Urinary bladder (tissue), 4 donors: ENCODE measurements around the gene RELB. TPM values are rescaled to one million over a fixed set of nuclear protein-coding genes. Genes with fewer than 3 reads are reported as not detected.

ENCODE experiments used
- DNase-seq: peaks from one replicate; pipeline ENCODE4 v3.0.0-alpha.2; 2015; ENCODE audit errors: extremely low spot score
- H3K27ac ChIP-seq: one replicate; pipeline ENCODE4 v1.5.1; 2013; ENCODE audit warnings: low read depth, mild to moderate bottlenecking, moderate library complexity
- H3K36me3 ChIP-seq: one replicate; pipeline ENCODE4 v1.6.1; 2013; ENCODE audit warnings: mild to moderate bottlenecking, moderate library complexity; ENCODE audit not compliant: insufficient read depth
- H3K4me1 ChIP-seq: one replicate; pipeline ENCODE4 v1.6.1; 2013; ENCODE audit warnings: mild to moderate bottlenecking, moderate library complexity; ENCODE audit not compliant: insufficient read depth
- H3K4me3 ChIP-seq: one replicate; pipeline ENCODE4 v1.5.1; 2013; ENCODE audit warnings: low read depth, low read length
- WGBS: extraction: QIAGEN DNeasy Blood & Tissue Kit; methylation state at CpG from one replicate; pipeline ENCODE4 v1.1.7; 2013; 5-methylcytosine and 5-hydroxymethylcytosine counted together
- polyA plus RNA-seq: library from polyadenylated mRNA; stranded (reverse); fragments of 200-250 nt; gene quantifications from one replicate; pipeline ENCODE4 v1.2.3, GENCODE V29; 2013
- small RNA-seq: library from RNA; depleted of rRNA; stranded (forward); fragments of <200 nt; gene quantifications from one replicate; pipeline ENCODE3, GENCODE V24; 2014
- total RNA-seq: library from RNA; depleted of rRNA; stranded (reverse); fragments of >200 nt; gene quantifications from one replicate; pipeline ENCODE4 v1.2.3, GENCODE V29; 2014
- donor health status: healthy with polysubstance abuse.
- donor health status: healthy.

Gene RELB
- total and polyA plus RNA-seq, 2 donors: 2.6 to 8.9 TPM

DNA sequence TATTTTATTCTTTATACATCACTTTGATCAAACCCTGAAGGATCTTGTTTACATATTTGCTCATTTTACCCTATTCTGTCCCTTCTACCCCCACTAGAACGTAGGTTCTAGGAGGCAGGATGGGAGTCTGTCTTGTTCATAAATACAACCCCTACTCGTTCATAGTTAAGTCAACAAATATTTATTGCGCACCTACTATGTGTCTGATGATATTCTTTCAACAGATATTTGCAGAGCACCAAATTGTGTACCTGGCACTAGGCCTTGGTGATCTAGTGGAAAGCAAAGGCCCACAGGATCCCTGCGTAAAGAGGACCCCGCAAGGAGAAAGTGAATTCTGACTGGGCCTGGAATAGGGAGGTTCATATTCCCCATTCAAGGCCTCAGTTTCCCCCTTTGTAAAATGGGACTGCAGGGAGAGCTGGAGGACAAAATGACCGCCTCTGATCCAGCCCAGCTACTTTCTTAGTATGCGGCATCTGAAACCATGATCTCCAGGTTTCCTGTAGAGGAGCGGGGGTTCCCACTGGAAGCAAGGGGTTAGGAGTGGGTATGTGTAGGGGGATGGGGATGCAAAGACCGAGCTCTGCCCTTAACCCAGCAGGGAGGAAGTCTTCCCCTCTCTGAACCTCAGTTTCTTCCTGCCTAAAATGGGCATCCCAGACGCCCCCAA, 77.3 kb downstream of the RELB start:
- Histone ChIP-seq H3K4me3 (peak overlapping the region; percentile 75), H3K36me3 (no peaks in the 10 kb centered on the region), H3K27ac (no peak overlapping the region), H3K4me1 (no peaks in the 10 kb centered on the region)
- 59% methylated on average over 10 of the region's 10 CpGs for WGBS
- no peak for DNase-seq

GRCh38 chr19:45079063-45079910, 78.0 kb downstream of the RELB start, which contains the start of gene GEMIN7:
Gene GEMIN7, plus strand, starts transcription at chr19:45079260. Its CDS starts 10,855 bp downstream, at chr19:45090115.
- DNase-seq: no peak
- H3K36me3 ChIP-seq: no peaks in the 10 kb centered on the region
- H3K4me3 ChIP-seq: peak within 1 kb of the TSS; percentile 75
- no peak within 1 kb of the TSS for H3K27ac ChIP-seq
- H3K4me1 ChIP-seq: no peaks in the 10 kb centered on the region
- under 1% methylated on average over 61 of the region's 61 CpGs for WGBS

- no peak for DNase-seq
- Histone ChIP-seq H3K36me3 (no peaks in the 10 kb centered on the region), H3K4me3 (peak overlapping the region; percentile 75), H3K27ac (no peak overlapping the region), H3K4me1 (no peaks in the 10 kb centered on the region)
- WGBS: 8% methylated on average over 6 of the region's 6 CpGs
These were observed 78.7 kb downstream of the RELB start for GRCh38 chr19:45079911-45080370.

DNA sequence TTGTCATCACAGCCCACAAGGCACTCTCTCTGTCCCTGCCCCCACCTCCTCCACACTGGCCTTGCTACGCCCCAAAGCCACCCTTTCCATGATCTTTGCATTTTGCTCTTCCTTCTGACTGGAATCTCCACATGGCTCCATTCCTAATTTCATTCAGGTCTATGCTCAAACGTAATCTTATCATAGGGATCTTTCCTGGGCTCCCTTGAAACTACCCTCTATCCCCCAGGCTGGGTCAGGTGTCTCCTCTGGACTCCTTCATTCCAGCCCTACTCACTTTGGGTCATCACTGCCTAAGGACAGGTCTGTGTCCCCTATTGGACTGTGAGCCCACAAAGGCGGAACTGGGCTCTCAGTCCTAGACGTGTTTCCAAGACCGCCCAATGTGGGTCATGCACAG, 80.9 kb downstream of the RELB start:
- Histone ChIP-seq H3K4me3 (no peak overlapping the region), H3K4me1 (no peaks in the 10 kb centered on the region), H3K36me3 (no peaks in the 10 kb centered on the region), H3K27ac (no peak overlapping the region)
- no peak for DNase-seq
- WGBS: 92% methylated on average over 5 of the region's 5 CpGs

DNA sequence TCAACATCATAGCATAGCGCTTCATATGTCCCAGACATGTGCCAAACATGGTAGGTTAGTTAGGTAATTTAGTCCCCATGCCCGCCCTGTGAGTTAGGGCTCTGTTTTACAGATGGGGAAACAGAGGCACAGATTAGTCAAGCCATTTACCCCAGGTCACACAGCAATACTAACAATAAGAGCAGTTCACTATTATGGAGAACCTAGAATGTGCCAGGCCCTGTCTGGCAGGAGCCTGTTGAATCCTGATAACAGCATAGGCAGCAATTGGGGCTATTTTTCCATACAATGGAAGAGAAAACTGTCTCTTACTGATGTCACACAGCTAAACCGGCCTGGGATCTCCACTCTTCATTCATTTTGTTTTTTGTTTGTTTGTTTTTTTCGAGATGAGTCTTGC, 85.2 kb downstream of the RELB start:
- WGBS: 91% methylated on average over 4 of the region's 4 CpGs
- no peak overlapping the region for H3K27ac ChIP-seq
- no peak overlapping the region for H3K4me3 ChIP-seq
- DNase-seq: no peak
- H3K36me3 ChIP-seq: no peaks in the 10 kb centered on the region
- no peaks in the 10 kb centered on the region for H3K4me1 ChIP-seq

GRCh38 chr19:45087531-45087930, 86.3 kb downstream of the RELB start:
- Histone ChIP-seq H3K4me1 (no peaks in the 10 kb centered on the region), H3K27ac (no peak overlapping the region), H3K4me3 (no peak overlapping the region), H3K36me3 (no peaks in the 10 kb centered on the region)
- WGBS: 78% methylated on average over 11 of the region's 11 CpGs
- no peak for DNase-seq

Small RNA genes within 50 kb of the gene (small RNA-seq; reads per million reads assigned to genes)
- gene RNU6-611P: not detected

Other genes starting within 250 kb of the RELB start
- 4.7 TPM for gene CBLC, start 223.6 kb upstream of the RELB start, total RNA-seq
- gene CBLC, start 223.6 kb upstream of the RELB start, polyA plus RNA-seq: 6.1 TPM
- 35.3 TPM for gene BCAM, start 192.4 kb upstream of the RELB start, total RNA-seq
- gene BCAM, start 192.4 kb upstream of the RELB start, polyA plus RNA-seq: 77.4 TPM
- gene NECTIN2, start 155.2 kb upstream of the RELB start, total RNA-seq: 27.4 TPM
- gene NECTIN2, start 155.2 kb upstream of the RELB start, polyA plus RNA-seq: 50.2 TPM
- gene TOMM40, start 110.2 kb upstream of the RELB start, total RNA-seq: 17.8 TPM
- gene TOMM40, start 110.2 kb upstream of the RELB start, polyA plus RNA-seq: 39.3 TPM
- 28.2 TPM for gene APOE, start 95.7 kb upstream of the RELB start, total RNA-seq
- gene APOE, start 95.7 kb upstream of the RELB start, polyA plus RNA-seq: 60.5 TPM
- 3.5 TPM for gene APOC1, start 86.9 kb upstream of the RELB start, total RNA-seq
- 26.9 TPM for gene APOC1, start 86.9 kb upstream of the RELB start, polyA plus RNA-seq
- not detected for gene APOC4, start 59.2 kb upstream of the RELB start, total RNA-seq
- not detected for gene APOC4, start 59.2 kb upstream of the RELB start, polyA plus RNA-seq
- gene APOC2, start 55.4 kb upstream of the RELB start, total RNA-seq: not detected
- 1.6 TPM for gene APOC2, start 55.4 kb upstream of the RELB start, polyA plus RNA-seq
- gene CLPTM1, start 46.1 kb upstream of the RELB start, total RNA-seq: 27.3 TPM
- gene CLPTM1, start 46.1 kb upstream of the RELB start, polyA plus RNA-seq: 104 TPM
- 11.2 TPM for gene CLASRP, start 37.6 kb downstream of the RELB start, total RNA-seq
- 45.6 TPM for gene CLASRP, start 37.6 kb downstream of the RELB start, polyA plus RNA-seq
- gene ZNF296, start 75.0 kb downstream of the RELB start, total RNA-seq: 0.42 TPM
- 0.65 TPM for gene ZNF296, start 75.0 kb downstream of the RELB start, polyA plus RNA-seq
- gene GEMIN7, start 77.8 kb downstream of the RELB start, total RNA-seq: 10.4 TPM
- 23.6 TPM for gene GEMIN7, start 77.8 kb downstream of the RELB start, polyA plus RNA-seq
- gene PPP1R37, start 91.7 kb downstream of the RELB start, total RNA-seq: 16.8 TPM
- 31.6 TPM for gene PPP1R37, start 91.7 kb downstream of the RELB start, polyA plus RNA-seq
- 0.58 TPM for gene NKPD1, start 159.5 kb downstream of the RELB start, total RNA-seq
- gene NKPD1, start 159.5 kb downstream of the RELB start, polyA plus RNA-seq: 0.37 TPM
- 7.1 TPM for gene TRAPPC6A, start 176.8 kb downstream of the RELB start, total RNA-seq
- 46.1 TPM for gene TRAPPC6A, start 176.8 kb downstream of the RELB start, polyA plus RNA-seq
- 3.9 TPM for gene BLOC1S3, start 177.3 kb downstream of the RELB start, total RNA-seq
- 9.3 TPM for gene BLOC1S3, start 177.3 kb downstream of the RELB start, polyA plus RNA-seq
- gene EXOC3L2, start 243.9 kb downstream of the RELB start, total RNA-seq: 3.4 TPM
- gene EXOC3L2, start 243.9 kb downstream of the RELB start, polyA plus RNA-seq: 6.9 TPM
- gene MARK4, start 249.8 kb downstream of the RELB start, total RNA-seq: 14.8 TPM
- 34.4 TPM for gene MARK4, start 249.8 kb downstream of the RELB start, polyA plus RNA-seq